ENCODE measurements around the gene BCL7A.
"Not testable (repeated sequence)": the region's sequence is repeated elsewhere in the genome, so short reads cannot be mapped to it uniquely, and the experiment has no call there.

BCL7A gene

DNA sequence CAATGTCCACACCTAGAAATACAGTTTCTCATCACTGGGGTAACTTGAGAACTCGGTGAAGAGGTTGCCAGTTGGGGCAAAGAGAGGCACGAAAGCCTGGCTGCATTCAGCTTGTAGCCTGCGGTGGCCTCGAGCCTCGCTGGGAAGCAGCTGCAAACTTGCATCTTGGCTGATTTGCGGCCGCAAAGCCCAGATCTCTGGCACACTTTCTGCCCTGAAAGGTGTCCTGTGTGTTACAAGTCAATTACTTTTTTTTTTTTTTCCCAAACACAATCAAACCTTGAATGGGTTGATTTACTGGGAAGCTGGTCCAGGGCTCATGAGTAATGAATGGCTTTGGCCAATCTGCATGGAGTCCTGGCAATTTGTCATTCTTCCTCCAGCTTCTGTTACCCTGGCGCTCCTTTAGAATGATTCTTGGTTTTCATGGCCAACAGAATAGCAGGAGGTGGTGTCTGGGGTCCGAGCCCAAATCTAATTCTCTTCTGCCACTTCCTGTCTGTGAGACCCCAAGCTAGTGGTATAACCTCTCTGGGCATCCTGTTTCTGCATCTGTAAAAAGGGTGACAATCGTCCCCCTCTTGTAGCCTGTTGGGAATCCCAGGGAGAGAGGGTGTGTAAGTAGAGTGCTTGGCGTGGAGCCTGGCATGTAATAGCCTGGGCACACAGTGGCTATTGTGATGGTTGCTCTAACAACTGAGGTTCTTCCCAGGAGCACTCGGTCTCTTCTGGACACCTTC lies 6.7 kb downstream of the BCL7A start:
- no peak for DNase-seq (ENCODE audit: low read depth)

DNA sequence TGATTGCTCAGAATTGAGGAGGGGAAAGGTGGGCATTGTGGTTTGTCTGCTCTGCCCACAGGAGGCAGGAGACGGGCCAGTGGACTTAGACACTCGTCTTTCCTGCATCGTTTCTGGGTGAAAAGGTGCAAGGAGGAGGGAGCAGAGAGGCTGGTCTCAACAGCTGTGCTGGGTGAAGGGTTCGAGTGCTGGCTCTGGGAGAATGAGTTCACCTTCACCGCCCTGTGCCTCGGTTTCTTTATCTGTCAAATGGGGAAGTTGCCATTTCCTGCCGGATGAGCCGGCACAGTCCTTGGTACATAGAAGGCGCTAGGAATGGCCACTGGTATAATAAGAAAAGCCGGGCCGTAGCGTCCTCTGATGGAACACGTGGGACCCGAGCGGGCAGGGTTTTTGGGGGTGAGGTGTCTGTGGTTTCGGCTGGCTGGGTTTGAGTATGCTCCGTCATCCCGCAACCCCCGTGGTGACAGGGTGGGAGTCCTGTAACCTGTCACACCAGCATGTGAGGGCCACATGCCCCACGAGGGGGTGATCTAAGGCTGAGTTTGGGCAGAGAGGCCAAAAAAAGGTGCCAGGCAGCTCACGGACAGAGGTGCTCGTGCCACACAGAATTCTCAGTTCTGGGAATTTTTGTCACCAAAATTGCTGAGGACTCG lies 7.3 kb downstream of the BCL7A start:
- DNase-seq (ENCODE audit: low read depth) = no peak

DNA sequence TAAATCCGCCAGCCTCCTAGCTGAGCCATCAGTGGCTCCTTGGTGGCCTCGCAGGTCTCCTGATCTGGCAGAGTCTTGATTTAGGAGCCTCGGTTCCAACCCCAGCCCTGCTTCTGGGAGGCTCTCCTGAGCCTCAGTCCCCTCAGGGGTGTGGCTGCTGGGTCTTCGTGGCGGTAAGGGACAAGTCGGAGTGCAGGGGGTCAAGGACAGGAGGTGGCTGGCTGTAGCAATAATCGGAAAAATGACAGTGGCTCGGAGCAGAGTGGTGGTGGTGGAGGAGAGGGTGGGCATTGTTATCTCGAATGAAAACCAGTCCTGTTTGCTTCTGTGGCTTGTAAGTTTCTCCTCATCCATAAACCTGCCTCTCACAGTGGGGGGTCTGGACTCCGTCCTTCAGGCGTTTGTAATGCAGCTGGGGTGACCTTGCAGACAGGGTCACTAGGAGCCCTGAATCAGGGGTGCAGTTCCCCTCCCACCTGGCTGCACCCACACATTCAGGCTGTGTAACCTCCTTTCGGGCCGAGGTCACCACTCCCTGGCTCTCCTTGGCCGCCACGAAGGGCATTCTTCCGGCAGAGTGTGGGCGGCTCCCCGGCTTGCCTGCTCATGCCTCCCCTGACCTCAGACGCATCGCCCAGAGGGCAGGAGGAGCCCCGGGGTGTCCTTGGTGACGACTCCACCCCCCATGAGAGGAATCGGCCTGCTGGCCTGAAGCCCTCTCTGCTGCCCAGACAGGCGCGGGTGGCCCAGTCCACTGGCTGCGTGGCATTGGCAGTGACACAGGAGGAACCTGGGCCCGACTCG lies 8.1 kb downstream of the BCL7A start:
- no peak for DNase-seq (ENCODE audit: low read depth)

DNA sequence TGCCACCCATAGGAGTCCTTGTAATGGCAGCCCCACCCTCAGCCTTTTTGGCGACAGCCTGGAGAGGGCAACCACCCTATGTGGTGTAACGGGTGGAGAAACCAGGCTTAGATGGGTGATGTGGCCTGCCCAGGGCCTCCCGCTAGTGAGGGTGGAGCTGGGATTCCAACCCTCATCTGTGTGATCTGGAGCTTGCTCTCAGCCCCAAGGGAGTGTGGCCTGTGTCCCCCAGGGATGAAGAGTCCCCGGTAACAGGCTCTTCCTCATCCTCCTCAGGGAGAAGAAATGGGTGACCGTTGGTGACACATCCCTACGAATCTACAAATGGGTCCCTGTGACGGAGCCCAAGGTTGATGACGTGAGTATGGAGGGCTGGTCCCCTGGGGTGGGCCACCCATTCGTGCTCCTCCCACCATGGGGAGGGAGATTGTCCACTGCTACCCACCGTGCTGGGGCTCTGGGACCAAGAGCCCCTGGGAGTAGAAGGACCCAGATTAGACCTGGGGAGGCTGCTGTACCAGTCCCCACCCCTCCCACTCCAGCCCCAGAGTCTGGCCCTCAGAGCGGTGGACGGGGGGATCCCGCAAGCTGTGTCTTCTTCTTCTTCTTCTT lies 8.8 kb downstream of the BCL7A start:
- no peak for DNase-seq (ENCODE audit: low read depth)

DNA sequence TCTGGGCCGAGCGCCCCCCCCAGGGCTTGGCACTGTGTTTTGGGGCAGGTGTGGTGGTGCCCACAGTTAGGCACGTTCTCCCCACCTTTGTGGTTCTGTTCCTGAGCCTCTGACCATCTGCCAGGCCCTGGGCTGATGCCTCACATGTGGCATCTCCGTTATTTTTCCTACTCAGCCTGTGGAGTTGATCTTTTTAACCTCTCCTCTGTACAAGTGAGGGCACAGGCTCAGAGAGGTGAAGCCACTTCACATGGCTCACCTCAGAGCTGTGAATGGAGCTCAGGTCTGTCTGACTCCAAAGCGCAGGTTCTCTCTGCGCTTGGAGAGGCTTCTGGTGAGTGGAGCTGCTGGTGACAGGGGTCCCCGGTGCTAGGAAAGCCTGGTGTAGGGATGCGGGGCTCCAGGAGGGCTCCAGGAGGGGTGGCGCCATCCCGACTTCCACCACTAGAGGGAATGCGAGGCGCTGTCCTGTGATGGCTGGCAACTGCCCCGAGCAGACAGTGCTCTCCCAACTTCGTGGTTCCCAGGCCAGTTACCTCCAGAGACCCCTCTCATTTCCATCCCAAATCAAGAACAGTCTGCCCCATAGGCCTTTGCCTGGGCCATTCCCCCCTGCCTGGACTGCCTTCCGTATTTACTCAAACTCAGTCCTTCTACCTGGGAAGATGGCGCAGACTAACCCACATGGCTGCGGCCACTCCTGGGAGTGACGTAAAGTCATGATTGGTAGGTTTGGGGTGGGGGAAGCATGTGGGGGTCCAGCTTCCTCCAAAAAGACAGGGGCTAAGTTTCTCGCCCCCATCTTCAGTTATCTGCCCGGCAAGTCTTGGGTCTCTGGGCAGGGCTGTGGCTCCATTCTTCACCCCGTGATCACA lies 9.9 kb downstream of the BCL7A start:
- DNase-seq (ENCODE audit: low read depth) = no peak

DNA sequence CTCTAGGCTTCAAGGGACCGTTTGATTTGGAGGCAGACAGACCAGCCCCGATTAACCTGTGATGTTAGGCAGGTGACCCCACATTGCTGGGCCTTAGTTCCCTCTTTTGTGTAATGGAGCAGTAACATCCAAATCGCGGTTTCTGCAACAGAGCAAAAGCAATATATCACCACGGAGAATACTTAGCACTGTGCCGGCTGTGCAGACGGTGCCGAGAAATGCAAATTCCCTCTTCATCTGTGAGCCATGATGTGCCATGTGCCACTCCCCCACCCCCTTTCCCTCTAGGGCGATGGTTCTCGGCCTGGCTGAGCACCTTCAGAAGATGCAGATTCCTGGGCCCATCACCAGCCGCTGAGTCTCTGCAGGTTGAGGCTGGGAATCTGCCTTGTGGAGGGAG lies 10.9 kb downstream of the BCL7A start:
- no peak for DNase-seq (ENCODE audit: low read depth)

DNA sequence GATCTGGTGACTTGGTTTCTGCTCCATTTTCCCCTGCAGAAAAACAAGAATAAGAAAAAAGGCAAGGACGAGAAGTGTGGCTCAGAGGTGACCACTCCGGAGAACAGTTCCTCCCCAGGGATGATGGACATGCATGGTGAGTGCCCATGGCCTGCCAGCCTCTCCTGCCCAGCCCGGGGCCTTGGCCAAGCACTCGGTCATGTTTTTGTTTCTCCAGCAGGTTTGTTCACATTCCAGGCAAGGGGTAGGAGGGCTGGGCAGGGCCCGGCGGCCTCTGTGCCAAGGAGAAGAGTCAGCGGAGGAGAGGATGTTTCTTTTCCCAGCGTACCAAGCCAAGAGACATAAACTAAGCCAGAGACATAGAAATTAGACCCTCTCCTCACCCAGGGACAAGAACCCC lies 13.6 kb downstream of the BCL7A start:
- no peak for DNase-seq (ENCODE audit: low read depth)

DNA sequence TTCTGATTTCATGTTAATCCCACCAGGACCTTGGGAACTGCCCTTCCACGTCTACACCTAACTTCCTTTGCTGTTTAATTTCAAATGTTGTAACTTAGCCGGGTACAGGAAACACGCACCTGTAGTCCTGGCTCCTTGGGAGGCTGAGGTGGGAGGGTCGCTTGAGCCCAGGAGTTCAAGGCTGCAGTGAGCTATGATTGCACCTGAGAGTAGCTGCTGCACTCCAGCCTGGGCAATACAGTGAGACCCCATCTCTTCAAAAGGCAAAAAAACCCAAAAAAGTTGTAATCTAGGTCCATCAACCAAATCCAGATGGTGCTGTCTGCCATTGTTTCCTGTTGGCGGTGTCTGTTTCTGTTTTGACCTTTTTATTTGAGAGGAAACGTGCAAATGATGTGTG lies 14.5 kb downstream of the BCL7A start:
- DNase-seq (ENCODE audit: low read depth) = no peak

DNA sequence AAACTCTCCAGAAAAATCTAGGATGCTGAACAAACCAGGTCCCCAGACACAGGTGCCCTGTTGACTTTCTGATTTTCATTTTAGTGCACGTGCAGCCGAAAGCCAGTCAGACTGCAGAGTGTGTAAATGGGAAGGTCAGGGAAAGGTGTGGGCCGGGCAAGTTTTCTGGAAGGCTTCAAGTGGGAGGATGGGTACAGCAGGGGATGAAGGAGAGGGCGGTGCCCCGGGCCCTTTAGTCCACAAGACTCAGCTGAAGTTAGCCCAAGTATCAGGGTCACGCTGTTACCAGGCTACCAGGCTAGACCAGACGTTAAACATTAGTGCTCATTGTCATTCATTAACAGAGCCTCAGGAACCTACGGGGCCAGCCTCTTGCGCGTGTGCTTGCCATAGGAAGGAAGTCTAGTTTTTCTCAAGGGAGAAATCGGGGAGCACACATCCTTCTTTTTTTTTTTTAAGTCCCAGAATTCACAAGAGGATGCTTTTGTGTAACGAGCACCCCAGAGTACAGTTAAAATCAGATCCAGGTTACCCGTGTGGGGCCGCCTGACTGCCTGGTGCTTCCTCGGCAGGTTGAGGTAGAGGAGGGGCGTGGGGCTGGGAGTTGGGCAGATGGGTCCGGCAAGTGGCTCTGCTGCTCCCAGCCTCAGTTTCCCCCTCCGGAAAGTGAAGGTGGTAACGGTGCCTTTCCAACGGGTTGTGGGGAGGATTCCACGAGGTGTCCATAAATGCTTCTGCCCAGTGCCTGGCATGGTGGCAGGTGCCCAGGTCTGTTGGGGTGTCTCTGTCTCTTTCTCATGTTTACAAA lies 19.1 kb downstream of the BCL7A start:
- DNase-seq (ENCODE audit: low read depth) = no peak

DNA sequence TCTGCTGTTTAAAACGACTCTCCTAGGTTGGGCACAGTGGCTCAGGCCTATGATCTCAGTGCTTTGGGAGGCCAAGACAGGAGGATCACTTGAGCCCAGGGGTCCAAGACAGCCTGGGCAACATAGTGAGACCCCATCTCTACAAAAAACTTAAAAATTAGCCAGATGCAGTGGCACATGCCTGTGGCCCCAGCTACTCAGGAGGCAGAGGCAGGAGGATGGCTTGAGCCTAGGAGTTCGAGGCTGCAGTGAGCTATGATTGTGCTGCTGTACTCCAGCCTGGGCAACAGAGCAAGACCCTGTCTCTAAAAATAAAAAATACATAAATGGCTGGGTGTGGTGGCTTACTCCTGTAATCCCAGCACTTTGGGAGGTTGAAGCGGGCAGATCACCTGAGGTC lies 19.8 kb downstream of the BCL7A start:
- not testable (repeated sequence) for DNase-seq (ENCODE audit: low read depth)

DNA sequence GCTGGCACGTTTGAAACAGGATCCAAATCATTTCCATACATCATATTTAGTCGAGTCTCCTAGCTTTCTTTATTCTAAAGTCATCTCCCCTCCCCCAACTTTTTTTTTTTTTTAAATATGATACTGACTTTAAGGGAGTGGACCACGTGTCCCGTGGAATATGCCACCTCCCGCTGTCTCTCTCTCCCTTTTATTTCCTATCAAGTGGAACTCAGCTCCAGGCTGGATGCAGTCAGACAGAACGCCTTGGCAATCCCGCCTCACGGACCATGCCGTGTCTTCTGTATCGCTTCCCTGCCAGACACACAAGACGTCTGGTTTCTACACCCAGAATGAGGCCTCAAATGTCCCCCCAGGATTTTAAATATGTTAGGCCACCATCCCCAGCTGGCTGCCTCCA lies 21.2 kb downstream of the BCL7A start:
- no peak for DNase-seq (ENCODE audit: low read depth)

DNA sequence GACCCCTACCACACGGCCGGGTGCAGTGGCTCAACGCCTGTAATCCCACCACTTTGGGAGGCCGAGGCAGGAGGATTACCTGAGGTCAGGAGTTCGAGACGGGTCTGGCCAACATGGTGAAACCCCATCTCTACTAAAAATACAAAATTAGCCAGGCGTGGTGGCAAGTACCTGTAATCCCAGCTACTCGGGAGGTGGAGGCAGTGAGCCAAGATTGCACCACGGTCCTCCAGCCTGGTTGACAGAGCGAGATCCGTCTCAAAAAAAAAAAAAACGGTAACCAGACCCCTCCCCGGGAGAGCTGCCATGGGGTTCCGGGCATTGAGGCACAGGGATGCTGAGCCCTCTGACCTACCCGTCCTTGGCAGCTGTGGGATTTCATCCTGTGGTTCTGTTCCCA lies 21.8 kb downstream of the BCL7A start:
- DNase-seq (ENCODE audit: low read depth) = no peak

DNA sequence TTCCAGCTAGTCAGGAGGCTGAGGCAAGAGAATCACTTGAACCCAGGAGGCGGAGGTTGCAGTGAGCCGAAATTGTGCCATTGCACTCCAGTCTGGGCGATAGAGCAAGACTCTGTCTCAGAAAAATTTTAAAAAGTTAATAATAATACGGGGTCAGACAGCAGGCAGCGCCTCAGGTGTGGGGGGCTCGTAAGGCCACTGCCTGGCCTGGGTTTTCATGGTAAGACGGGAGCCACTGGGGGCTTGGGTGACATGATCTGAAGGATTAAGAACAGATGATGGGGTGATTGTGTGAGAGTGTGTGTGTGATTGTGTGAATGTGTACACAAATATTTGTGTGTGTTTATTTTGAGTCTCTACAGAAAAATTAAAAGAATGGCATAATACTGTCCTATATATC lies 23.6 kb downstream of the BCL7A start:
- DNase-seq (ENCODE audit: low read depth) = no peak

DNA sequence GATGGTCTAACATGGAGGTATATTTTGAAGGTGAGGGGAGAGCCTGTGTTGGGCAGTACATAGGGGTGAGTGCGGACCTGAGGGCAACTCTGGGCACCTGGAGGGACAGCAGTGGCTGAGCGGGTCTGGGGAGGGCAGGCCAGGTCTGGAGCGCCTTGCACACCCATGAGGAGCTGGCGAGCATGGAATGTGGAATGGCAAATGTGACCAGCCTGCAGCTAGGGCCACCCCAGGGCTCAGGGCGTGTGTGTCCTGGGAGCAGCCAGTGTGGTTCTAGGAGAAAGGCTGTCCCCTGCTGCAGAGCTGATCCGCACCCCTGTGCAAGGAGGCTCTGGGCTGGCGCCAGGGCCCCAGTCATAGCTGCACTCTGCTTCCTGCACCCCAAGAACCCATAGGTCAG lies 24.5 kb downstream of the BCL7A start:
- DNase-seq (ENCODE audit: low read depth) = no peak

DNA sequence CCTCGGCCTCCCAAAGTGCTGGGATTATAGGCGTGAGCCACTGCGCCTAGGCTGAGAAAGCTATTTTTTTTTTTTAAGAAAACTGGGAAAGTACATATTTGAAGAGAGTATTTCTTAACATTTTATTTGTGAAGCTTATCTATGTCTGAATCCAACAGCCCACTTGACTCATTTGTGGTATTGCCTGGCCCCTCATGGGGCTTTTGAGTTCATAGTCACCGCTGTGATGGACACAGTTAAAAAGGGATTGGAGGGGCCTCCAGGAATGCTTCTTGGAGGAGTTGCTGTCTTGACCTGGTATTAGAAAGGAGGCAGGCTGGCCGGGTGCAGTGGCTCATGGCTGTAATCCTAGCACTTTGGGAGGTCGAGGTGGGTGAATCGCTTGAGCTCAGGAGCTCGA lies 26.5 kb downstream of the BCL7A start:
- no peak for DNase-seq (ENCODE audit: low read depth)

DNA sequence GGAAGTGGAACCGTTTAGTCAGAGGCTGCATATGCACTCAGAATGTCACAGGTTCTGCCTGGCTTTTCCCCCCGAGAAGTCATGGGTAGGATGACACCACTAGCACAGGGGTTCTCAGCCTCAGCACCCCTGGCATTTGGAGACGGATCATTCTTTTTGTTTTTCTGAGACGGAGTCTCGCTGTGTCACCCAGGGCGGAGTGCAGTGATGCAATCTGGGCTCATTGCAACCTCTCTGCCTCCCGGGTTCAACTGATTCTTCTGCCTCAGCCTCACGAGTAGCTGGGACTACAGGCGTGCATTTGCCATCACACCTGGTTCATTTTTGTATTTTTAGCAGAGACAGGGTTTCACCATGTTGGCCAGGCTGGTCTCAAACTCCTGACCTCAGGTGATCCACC lies 28.1 kb downstream of the BCL7A start:
- DNase-seq (ENCODE audit: low read depth) = no peak

DNA sequence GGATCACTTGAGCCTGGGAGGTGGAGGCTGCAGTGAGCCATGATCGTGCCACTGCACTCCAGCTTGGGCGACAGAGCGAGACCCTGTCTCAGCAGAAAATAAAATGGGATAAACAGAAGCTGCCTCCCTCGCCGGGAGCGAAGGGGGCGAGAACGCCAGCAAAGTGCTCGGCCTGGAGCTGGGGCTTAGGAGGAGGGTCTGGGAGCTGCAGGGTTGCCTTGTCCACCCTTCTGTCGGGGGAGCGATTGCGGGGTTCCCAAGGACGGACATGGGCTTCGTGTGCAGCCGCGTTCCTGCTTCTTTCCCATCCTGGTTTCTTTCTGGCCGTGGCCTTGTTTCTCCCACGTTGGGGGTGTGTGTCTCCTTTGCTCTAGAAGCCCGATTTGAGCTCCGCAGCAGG lies 29.0 kb downstream of the BCL7A start:
- no peak for DNase-seq (ENCODE audit: low read depth)

DNA sequence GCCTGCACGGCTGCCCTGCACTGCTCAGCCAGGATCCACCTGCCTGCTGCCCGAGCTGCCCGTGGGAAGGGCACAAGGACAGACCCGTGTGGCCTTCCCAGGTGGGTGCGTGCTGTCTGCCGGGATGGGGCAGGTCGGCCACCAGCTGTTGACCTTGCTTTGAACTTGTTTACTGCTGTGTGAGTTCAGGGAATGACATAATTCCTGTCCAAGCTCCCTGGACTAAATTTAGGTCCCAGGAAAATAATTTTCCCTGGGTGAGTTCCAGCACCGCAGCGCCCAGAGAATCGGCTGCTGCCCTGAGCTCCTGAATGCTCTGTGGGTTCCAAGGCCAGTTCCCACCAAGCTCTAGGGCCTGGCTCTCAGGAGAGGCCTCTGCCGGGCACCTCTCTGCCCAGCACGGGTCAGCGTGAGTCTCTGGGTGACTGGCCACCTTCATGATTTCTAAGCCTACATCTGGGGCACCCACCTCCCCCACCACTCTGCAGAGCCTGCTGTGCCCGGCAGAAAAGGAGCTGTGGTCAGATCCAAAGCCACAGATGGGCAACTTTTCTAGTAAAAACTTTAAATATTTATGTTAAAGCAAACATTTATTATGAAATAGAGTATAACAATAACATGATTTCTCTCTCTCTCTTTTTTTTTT lies 29.7 kb downstream of the BCL7A start:
- no peak for DNase-seq (ENCODE audit: low read depth)

DNA sequence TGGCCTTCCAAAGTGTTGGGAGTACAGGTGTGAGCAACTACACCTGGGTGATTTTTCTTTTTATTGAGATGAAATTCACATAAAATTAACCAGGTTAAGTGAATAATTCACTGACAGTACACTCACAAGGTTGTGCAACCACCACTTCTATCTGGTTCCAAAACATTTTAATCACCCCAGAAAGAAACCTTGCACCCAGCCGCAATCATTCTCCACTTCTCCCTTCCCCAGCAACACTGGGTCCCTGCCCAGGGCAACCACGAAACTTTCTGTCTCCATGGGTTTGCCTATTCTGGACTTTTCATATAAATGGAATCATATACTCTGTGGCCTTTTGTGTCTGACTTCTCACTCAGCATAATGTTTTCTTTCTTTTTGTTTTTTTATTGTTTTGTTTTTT lies 30.6 kb downstream of the BCL7A start:
- no peak for DNase-seq (ENCODE audit: low read depth)

DNA sequence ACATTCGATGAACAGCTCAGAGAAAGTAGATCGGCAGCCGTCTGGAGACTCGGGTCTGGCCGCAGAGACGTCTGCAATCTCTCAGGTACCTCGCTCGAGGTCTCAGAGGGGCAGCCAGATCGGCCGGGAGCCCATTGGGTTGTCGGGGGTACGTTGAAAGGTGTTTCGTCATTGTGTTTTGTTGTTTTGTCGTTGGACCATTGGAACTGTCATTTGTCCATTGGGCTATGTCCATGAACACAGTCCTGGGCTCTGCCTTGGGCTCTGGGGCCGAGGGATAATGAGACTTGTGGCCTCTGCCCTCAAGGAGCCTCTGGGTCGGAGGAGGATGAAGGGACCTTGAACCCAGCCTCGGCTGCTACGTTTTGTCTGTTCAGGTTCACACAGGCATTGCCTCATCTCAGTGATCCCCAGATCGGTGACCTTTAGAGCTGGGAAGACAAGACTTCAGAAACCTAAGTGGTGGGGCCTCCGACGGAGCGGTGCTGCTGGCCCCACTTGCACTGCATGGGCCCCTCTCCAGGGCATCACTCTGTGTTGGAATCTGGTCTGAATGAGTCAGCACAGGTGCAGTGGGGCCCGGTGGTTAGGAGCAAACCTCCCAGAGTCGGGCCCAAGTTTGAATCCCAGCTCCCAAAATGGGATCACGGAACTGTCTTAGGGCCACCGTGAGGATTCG lies 33.3 kb downstream of the BCL7A start:
- DNase-seq (ENCODE audit: low read depth) = no peak

Measured in CMK (cell line).